Measurements from ENCODE around the gene LPIN1.

The LPIN1 gene

GRCh38 chr2:11766016-11766415 is 19.6 kb downstream of the LPIN1 start:
- no peaks in the 10 kb centered on the region for H3K27me3 ChIP-seq (ENCODE audit: control insufficient read depth, insufficient read depth, low read length)
- no peaks in the 10 kb centered on the region for H3K4me1 ChIP-seq (ENCODE audit: control insufficient read depth, insufficient read depth, low read length)
- no peak overlapping the region for H3K9ac ChIP-seq (ENCODE audit: low read depth, low read length)
- no peak overlapping the region for H3K27ac ChIP-seq (ENCODE audit: low read depth, low read length)
- H3K36me3 ChIP-seq (ENCODE audit: control insufficient read depth, insufficient read depth, low read length), result peaks cover 12% of the 10 kb centered on the region
- H3K9me3 ChIP-seq (ENCODE audit: control insufficient read depth, insufficient read depth, low read length), result no peaks in the 10 kb centered on the region
- no peak overlapping the region for H3K4me3 ChIP-seq (ENCODE audit: low read depth, low read length)

DNA sequence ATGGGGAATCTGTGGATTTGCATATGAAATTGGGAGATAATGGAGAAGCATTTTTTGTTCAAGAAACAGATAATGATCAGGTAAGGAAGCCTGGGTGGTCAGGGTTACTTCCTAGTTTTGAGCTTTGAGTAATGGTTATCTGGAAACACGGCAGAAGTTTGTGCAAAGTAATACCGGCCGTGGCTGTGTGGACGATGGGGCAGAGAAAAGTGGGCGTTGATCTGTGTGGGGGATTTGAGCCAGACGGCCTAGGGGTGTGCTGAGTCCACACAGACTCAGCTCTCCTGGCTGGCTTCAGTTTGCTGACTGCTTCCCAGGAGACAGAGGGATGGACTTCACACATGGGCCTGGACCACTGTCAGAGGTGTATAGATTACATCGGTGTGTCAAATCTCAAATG is 21.3 kb downstream of the LPIN1 start:
- Histone ChIP-seq H3K4me3 (ENCODE audit: low read depth, low read length) (no peak overlapping the region), H3K27ac (ENCODE audit: low read depth, low read length) (no peak overlapping the region), H3K9ac (ENCODE audit: low read depth, low read length) (no peak overlapping the region), H3K36me3 (ENCODE audit: control insufficient read depth, insufficient read depth, low read length) (peaks cover 19% of the 10 kb centered on the region), H3K4me1 (ENCODE audit: control insufficient read depth, insufficient read depth, low read length) (no peaks in the 10 kb centered on the region), H3K9me3 (ENCODE audit: control insufficient read depth, insufficient read depth, low read length) (no peaks in the 10 kb centered on the region), H3K27me3 (ENCODE audit: control insufficient read depth, insufficient read depth, low read length) (no peaks in the 10 kb centered on the region)

DNA sequence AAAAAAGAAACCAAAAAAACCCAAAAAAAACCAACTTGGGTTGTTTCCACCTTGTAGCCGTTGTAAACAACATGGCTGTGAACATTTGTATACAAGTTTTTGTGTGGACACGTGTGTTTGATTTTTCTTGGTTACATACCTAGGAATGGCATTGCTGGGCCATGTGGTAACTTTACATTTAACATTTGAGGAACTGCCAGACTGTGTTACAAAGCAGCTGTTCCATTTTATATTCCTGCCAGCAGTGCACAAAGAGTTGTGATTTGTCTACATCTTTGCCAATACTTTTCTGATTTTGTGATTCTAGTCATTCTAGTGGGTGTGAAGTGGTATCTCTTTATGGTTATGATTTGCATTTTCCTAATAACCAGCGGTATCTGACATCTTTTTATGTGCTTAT is 22.5 kb downstream of the LPIN1 start:
- Histone ChIP-seq H3K27ac (ENCODE audit: low read depth, low read length) (no peak overlapping the region), H3K4me3 (ENCODE audit: low read depth, low read length) (no peak overlapping the region), H3K9ac (ENCODE audit: low read depth, low read length) (no peak overlapping the region), H3K27me3 (ENCODE audit: control insufficient read depth, insufficient read depth, low read length) (no peaks in the 10 kb centered on the region), H3K36me3 (ENCODE audit: control insufficient read depth, insufficient read depth, low read length) (peaks cover 28% of the 10 kb centered on the region), H3K9me3 (ENCODE audit: control insufficient read depth, insufficient read depth, low read length) (no peaks in the 10 kb centered on the region), H3K4me1 (ENCODE audit: control insufficient read depth, insufficient read depth, low read length) (no peaks in the 10 kb centered on the region)

DNA sequence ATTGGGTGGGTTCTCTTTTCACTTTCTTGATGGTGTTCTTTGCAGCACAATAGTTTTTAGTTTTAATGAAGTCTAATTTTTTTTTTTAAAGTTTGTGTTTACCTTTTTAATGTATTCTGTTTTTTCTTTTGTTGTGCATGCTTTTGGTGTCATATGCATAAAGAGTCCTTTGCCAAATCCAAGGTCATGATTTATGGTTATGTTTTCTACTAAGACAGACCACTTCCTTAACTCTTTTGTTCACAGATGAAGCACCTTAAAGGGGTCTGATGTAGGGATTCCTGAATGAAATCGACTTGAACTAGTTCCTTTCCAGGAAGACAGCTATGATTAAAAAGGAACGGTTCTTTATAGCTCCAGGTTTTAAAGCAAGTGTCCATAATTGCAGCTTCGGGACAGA is 23.1 kb downstream of the LPIN1 start:
- Histone ChIP-seq H3K27ac (ENCODE audit: low read depth, low read length) (no peak overlapping the region), H3K4me1 (ENCODE audit: control insufficient read depth, insufficient read depth, low read length) (no peaks in the 10 kb centered on the region), H3K9ac (ENCODE audit: low read depth, low read length) (no peak overlapping the region), H3K27me3 (ENCODE audit: control insufficient read depth, insufficient read depth, low read length) (no peaks in the 10 kb centered on the region), H3K9me3 (ENCODE audit: control insufficient read depth, insufficient read depth, low read length) (no peaks in the 10 kb centered on the region), H3K4me3 (ENCODE audit: low read depth, low read length) (no peak overlapping the region), H3K36me3 (ENCODE audit: control insufficient read depth, insufficient read depth, low read length) (peaks cover 31% of the 10 kb centered on the region)

GRCh38 chr2:11770531-11771188 is 24.2 kb downstream of the LPIN1 start:
- no peaks in the 10 kb centered on the region for H3K4me1 ChIP-seq (ENCODE audit: control insufficient read depth, insufficient read depth, low read length)
- H3K27me3 ChIP-seq (ENCODE audit: control insufficient read depth, insufficient read depth, low read length), result no peaks in the 10 kb centered on the region
- H3K36me3 ChIP-seq (ENCODE audit: control insufficient read depth, insufficient read depth, low read length), result peaks cover 34% of the 10 kb centered on the region
- no peak overlapping the region for H3K4me3 ChIP-seq (ENCODE audit: low read depth, low read length)
- H3K27ac ChIP-seq (ENCODE audit: low read depth, low read length), result no peak overlapping the region
- no peak overlapping the region for H3K9ac ChIP-seq (ENCODE audit: low read depth, low read length)
- H3K9me3 ChIP-seq (ENCODE audit: control insufficient read depth, insufficient read depth, low read length), result no peaks in the 10 kb centered on the region

DNA sequence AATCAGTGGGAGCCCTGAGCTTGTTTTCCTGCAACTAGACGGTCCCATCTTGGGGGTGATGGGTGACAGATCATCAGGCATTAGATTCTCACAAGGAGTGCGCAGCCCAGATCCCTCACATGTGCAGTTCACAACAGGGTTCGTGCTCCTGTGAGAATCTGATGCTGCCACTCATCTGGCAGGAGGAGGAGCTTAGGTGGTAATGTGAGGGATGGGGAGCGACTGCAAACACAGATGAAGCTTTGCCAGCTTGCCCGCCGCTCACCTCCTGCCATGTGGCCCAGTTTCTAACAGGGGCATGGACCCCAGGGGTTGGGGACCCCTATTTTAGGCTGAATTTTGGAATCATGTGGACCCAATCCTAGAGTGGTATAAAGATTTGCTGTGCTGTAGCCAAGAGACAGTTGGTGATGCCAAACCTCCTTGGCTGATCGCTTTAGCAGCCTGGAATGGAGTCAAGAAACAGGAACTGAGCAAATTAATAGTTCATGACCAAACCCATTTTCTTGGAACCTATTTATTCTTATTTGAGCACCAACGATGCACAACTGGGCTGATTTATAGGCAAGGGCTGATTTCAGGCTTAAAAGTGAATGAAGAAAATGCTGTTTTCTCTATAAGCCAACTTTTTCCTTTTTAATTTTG is 25.7 kb downstream of the LPIN1 start:
- no peaks in the 10 kb centered on the region for H3K27me3 ChIP-seq (ENCODE audit: control insufficient read depth, insufficient read depth, low read length)
- no peak overlapping the region for H3K9ac ChIP-seq (ENCODE audit: low read depth, low read length)
- no peaks in the 10 kb centered on the region for H3K9me3 ChIP-seq (ENCODE audit: control insufficient read depth, insufficient read depth, low read length)
- no peak overlapping the region for H3K4me3 ChIP-seq (ENCODE audit: low read depth, low read length)
- peaks cover 30% of the 10 kb centered on the region for H3K36me3 ChIP-seq (ENCODE audit: control insufficient read depth, insufficient read depth, low read length)
- H3K27ac ChIP-seq (ENCODE audit: low read depth, low read length), result no peak overlapping the region
- H3K4me1 ChIP-seq (ENCODE audit: control insufficient read depth, insufficient read depth, low read length), result peaks cover 3% of the 10 kb centered on the region; the same call in 1 of the 2 replicates

DNA sequence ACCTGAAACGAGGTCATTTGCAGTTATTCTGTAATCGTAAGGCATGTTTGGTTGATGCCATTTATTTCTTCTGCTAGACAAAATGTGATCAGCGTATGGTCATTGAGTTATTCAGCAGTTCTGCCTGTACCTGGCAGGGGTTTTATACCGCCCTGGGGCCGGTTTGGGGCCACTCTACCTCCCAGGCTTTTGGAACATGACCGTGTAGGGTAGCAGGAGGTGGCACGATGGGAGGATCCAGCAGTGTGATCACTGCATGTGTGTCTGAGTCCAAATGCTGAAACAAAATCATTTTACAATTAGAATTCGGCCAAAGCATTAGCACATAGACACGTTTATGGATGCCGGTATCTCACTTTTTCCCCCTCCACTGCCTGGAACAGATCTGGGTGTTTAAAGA is 26.7 kb downstream of the LPIN1 start:
- Histone ChIP-seq H3K27ac (ENCODE audit: low read depth, low read length) (no peak overlapping the region), H3K27me3 (ENCODE audit: control insufficient read depth, insufficient read depth, low read length) (no peaks in the 10 kb centered on the region), H3K9ac (ENCODE audit: low read depth, low read length) (no peak overlapping the region), H3K4me1 (ENCODE audit: control insufficient read depth, insufficient read depth, low read length) (peaks cover 3% of the 10 kb centered on the region; the same call in 1 of the 2 replicates), H3K4me3 (ENCODE audit: low read depth, low read length) (no peak overlapping the region), H3K36me3 (ENCODE audit: control insufficient read depth, insufficient read depth, low read length) (peaks cover 30% of the 10 kb centered on the region), H3K9me3 (ENCODE audit: control insufficient read depth, insufficient read depth, low read length) (no peaks in the 10 kb centered on the region)

DNA sequence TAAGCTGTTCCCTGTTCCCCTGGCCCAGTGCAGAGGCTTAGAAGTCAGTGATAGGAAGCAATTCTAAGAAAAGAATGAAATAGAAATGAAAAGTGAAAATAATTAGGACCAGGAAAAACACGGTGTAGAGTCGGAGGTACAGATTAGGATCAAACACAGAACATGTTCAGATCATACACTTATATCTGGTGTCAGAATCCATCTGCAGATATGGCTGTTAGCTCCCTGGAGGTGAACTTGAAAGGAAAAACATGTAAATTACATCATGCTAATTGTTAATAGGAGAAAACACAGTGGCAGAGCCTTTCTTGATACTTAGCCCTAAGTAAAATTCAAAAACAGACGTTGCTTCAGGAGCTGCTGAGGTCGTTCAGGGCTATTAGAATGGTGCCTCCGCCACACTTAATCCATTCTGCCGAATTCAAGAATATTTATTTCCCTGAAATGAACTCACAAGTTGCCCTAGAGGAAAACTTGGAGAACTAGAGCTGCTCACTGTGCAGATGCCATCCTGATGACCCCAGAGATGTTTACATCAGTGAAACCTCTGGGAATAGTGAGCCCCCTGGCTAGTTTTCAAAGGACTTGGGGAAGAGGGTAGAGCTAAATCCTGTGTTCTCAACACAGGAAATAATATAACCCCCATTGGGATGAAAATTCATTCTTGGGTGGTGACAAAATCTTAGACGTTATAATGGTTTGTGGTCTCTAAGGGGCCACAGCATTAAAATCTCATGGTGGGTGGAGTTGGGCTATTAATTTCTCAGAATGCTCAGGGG is 27.5 kb downstream of the LPIN1 start:
- Histone ChIP-seq H3K36me3 (ENCODE audit: control insufficient read depth, insufficient read depth, low read length) (peaks cover 30% of the 10 kb centered on the region), H3K9ac (ENCODE audit: low read depth, low read length) (no peak overlapping the region), H3K9me3 (ENCODE audit: control insufficient read depth, insufficient read depth, low read length) (no peaks in the 10 kb centered on the region), H3K27me3 (ENCODE audit: control insufficient read depth, insufficient read depth, low read length) (no peaks in the 10 kb centered on the region), H3K27ac (ENCODE audit: low read depth, low read length) (no peak overlapping the region), H3K4me3 (ENCODE audit: low read depth, low read length) (no peak overlapping the region), H3K4me1 (ENCODE audit: control insufficient read depth, insufficient read depth, low read length) (peaks cover 7% of the 10 kb centered on the region)

DNA sequence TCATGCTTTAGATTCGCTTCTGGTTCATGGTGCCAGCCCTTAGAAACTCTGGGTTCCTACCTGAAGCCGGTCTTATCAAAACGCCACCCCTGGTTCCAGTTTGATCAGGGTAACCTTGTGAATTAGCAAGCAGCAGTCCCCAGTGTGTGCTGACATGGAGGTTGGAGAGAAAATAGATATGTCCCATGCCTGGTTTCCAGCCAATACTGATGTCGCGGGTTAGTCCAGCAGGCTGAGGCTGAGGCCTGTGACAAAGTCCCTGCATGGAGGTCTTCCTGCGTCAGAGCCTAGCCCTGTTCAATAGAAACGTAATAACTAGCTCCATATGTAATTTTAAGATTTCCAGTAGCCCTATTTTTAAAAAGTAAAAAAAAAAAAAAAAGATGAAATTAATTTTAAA is 28.2 kb downstream of the LPIN1 start:
- H3K9me3 ChIP-seq (ENCODE audit: control insufficient read depth, insufficient read depth, low read length), result no peaks in the 10 kb centered on the region
- peaks cover 9% of the 10 kb centered on the region for H3K4me1 ChIP-seq (ENCODE audit: control insufficient read depth, insufficient read depth, low read length)
- peaks cover 30% of the 10 kb centered on the region for H3K36me3 ChIP-seq (ENCODE audit: control insufficient read depth, insufficient read depth, low read length)
- no peak overlapping the region for H3K4me3 ChIP-seq (ENCODE audit: low read depth, low read length)
- H3K9ac ChIP-seq (ENCODE audit: low read depth, low read length), result no peak overlapping the region
- no peaks in the 10 kb centered on the region for H3K27me3 ChIP-seq (ENCODE audit: control insufficient read depth, insufficient read depth, low read length)
- no peak overlapping the region for H3K27ac ChIP-seq (ENCODE audit: low read depth, low read length)

DNA sequence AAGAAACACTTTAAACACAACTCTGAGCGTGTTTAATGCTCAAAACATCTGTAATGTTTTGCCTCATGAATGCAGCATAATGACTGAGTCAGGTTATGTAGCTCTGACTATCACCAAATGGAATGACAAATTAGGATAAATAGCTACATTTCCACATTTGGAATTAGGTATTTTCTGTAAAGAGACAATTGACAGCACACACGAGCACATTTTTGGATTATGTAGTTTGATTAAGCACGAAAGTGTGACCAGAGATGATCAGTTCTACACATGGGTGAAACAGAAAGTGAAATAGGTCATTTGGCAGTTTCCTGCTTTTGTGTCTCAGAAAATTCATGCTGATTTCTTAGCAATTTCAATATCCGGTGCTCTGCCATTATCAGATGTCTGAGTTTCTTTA is 29.0 kb downstream of the LPIN1 start:
- no peak overlapping the region for H3K9ac ChIP-seq (ENCODE audit: low read depth, low read length)
- H3K27ac ChIP-seq (ENCODE audit: low read depth, low read length), result no peak overlapping the region
- peaks cover 30% of the 10 kb centered on the region for H3K36me3 ChIP-seq (ENCODE audit: control insufficient read depth, insufficient read depth, low read length)
- H3K4me3 ChIP-seq (ENCODE audit: low read depth, low read length), result no peak overlapping the region
- H3K27me3 ChIP-seq (ENCODE audit: control insufficient read depth, insufficient read depth, low read length), result no peaks in the 10 kb centered on the region
- no peaks in the 10 kb centered on the region for H3K9me3 ChIP-seq (ENCODE audit: control insufficient read depth, insufficient read depth, low read length)
- H3K4me1 ChIP-seq (ENCODE audit: control insufficient read depth, insufficient read depth, low read length), result peaks cover 9% of the 10 kb centered on the region
